A673 (cell line): Measurements from ENCODE around the gene PRKACB.

ENCODE experiments used
- EZH2 ChIP-seq: fragments of 200-600 bp; sonication (generic); IDR thresholded peaks from 2 replicates; pipeline ENCODE4 v1.6.1; 2017; ENCODE audit warnings: borderline replicate concordance, low read depth, mild to moderate bottlenecking, mixed read lengths, antibody characterized with exemption, low read length; ENCODE audit not compliant: poor library complexity, severe bottlenecking
- TF ChIP-seq, protein P1 (sequence below): fragments of 300-800, 200-600 bp; sonication (generic); conservative IDR thresholded peaks from 2 replicates; pipeline ENCODE4 v1.5.1; 2017; ENCODE audit warnings: low read depth, mild to moderate bottlenecking, antibody characterized with exemption, low read length, moderate library complexity, mixed read lengths

DNA sequence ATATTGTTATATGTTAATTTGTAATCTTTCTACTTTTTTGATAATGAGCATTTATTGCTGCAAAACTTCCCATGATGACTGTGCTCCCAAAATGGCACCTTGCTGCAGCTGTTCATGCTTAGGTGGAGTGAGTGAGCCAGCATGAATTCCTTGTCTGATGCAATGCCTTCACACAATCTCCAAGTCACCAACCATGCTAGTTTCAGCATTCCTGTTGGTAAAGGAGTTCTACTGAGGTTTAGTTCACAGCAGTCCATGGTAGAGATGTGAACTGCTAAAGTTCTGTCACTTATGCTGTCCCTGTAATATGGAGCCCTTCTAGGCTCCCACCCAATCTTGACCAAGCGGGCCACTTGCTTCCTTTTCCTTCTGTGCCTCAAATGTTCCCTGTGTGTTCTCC is 26.2 kb upstream of the PRKACB start:
- TF ChIP-seq, protein P1, sequence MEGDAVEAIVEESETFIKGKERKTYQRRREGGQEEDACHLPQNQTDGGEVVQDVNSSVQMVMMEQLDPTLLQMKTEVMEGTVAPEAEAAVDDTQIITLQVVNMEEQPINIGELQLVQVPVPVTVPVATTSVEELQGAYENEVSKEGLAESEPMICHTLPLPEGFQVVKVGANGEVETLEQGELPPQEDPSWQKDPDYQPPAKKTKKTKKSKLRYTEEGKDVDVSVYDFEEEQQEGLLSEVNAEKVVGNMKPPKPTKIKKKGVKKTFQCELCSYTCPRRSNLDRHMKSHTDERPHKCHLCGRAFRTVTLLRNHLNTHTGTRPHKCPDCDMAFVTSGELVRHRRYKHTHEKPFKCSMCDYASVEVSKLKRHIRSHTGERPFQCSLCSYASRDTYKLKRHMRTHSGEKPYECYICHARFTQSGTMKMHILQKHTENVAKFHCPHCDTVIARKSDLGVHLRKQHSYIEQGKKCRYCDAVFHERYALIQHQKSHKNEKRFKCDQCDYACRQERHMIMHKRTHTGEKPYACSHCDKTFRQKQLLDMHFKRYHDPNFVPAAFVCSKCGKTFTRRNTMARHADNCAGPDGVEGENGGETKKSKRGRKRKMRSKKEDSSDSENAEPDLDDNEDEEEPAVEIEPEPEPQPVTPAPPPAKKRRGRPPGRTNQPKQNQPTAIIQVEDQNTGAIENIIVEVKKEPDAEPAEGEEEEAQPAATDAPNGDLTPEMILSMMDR: no peak
- TF ChIP-seq EZH2: no peak
